ENCODE results near the gene PEX16.

The PEX16 gene

GRCh38 chr11:45897556-45897955 lies 20.1 kb downstream of the PEX16 start:
- no peak for DNase-seq (ENCODE audit: low read depth)

- no peak for DNase-seq (ENCODE audit: low read depth)
These were observed 21.2 kb downstream of the PEX16 start for GRCh38 chr11:45896422-45896984.

- DNase-seq (ENCODE audit: low read depth): no peak
These were observed 22.0 kb downstream of the PEX16 start for GRCh38 chr11:45895553-45896259.

- DNase-seq (ENCODE audit: low read depth): no peak
These were observed 23.0 kb downstream of the PEX16 start for GRCh38 chr11:45894555-45895247.

GRCh38 chr11:45892856-45893255 lies 24.8 kb downstream of the PEX16 start:
- DNase-seq (ENCODE audit: low read depth): no peak

GRCh38 chr11:45890886-45891550 lies 26.7 kb downstream of the PEX16 start:
- no peak for DNase-seq (ENCODE audit: low read depth)

GRCh38 chr11:45889966-45890365 lies 27.7 kb downstream of the PEX16 start:
- DNase-seq (ENCODE audit: low read depth): no peak

- DNase-seq (ENCODE audit: low read depth): no peak
These were observed 28.1 kb downstream of the PEX16 start for GRCh38 chr11:45889555-45889954.

GRCh38 chr11:45887587-45887986 lies 30.1 kb downstream of the PEX16 start:
- no peak for DNase-seq (ENCODE audit: low read depth)

GRCh38 chr11:45886816-45887520 lies 30.7 kb downstream of the PEX16 start:
- no peak for DNase-seq (ENCODE audit: low read depth)

- no peak for DNase-seq (ENCODE audit: low read depth)
These were observed 31.6 kb downstream of the PEX16 start for GRCh38 chr11:45885921-45886721.

GRCh38 chr11:45885274-45885920 lies 32.3 kb downstream of the PEX16 start, which contains the start of gene MAPK8IP1:
MAPK8IP1 (plus strand) TSS chr11:45885651; CDS start chr11:45885821, 170 bp downstream.
- peak; percentile 31 for DNase-seq (ENCODE audit: low read depth)

GRCh38 chr11:45884596-45885185 lies 33.0 kb downstream of the PEX16 start:
- DNase-seq (ENCODE audit: low read depth): no peak

- DNase-seq (ENCODE audit: low read depth): no peak
These were observed 35.8 kb downstream of the PEX16 start for GRCh38 chr11:45881708-45882368.

GRCh38 chr11:45880772-45881570 lies 36.7 kb downstream of the PEX16 start:
- no peak for DNase-seq (ENCODE audit: low read depth)

- DNase-seq (ENCODE audit: low read depth): no peak
These were observed 37.6 kb downstream of the PEX16 start for GRCh38 chr11:45879803-45880686.

GRCh38 chr11:45877845-45878244 lies 39.8 kb downstream of the PEX16 start:
- no peak for DNase-seq (ENCODE audit: low read depth)

- DNase-seq (ENCODE audit: low read depth): no peak
These were observed 40.5 kb downstream of the PEX16 start for GRCh38 chr11:45877221-45877620.
